K562 (cell line): Measurements from ENCODE around the gene PDLIM7. TPM values are rescaled to one million over a fixed set of nuclear protein-coding genes. Genes with fewer than 3 reads are reported as not detected.
A peak's percentile ranks its signal among the peaks of the same experiment; 100 is the strongest.

Source experiments
- ATF1 ChIP-seq, 2 experiments: fragments of 450-650 bp in 1 of 2; IDR thresholded peaks; 2 replicates each; pipeline ENCODE4 v1.6.1; 2016; ENCODE audit warnings: missing compliant biosample characterization in 1 of 2, missing genetic modification characterization in 1 of 2
- C11orf30 ChIP-seq: fragments of 450-650 bp; IDR thresholded peaks from 2 replicates; pipeline ENCODE4 v1.6.1; 2016; ENCODE audit warnings: low read depth, mild to moderate bottlenecking
- CHAMP1 ChIP-seq: fragments of 450-650 bp; IDR thresholded peaks from 2 replicates; pipeline ENCODE4 v1.6.1; 2016; ENCODE audit warnings: mild to moderate bottlenecking
- CREB3L1 ChIP-seq: fragments of 450-650 bp; IDR thresholded peaks from 2 replicates; pipeline ENCODE4 v1.6.1; 2014; ENCODE audit warnings: low read depth, mild to moderate bottlenecking, moderate library complexity, borderline replicate concordance
- HBP1 ChIP-seq: fragments of 450-650 bp; formaldehyde crosslinking; IDR thresholded peaks from 2 replicates; pipeline ENCODE4 v1.4.0; 2022; ENCODE audit warnings: missing genetic modification characterization
- HCFC1 ChIP-seq: IDR thresholded peaks from 2 replicates; pipeline ENCODE4 v1.6.1; 2012; ENCODE audit warnings: low read depth, low read length, improper control_type of control experiment
- JUND ChIP-seq, 2 experiments: IDR thresholded peaks; 2 replicates in 1 of 2; 3 replicates in 1 of 2; pipeline ENCODE4 v1.6.1; 2011; ENCODE audit warnings: borderline replicate concordance in 2 of 2, low read depth in 2 of 2, low read length in 2 of 2, improper control_type of control experiment in 1 of 2, missing biosample characterization in 1 of 2, missing genetic modification characterization in 1 of 2, missing genetic modification reagents in 1 of 2
- LCOR ChIP-seq: sonication (generic); formaldehyde crosslinking; IDR thresholded peaks from 2 replicates; pipeline ENCODE4 v1.8.0; 2022; ENCODE audit warnings: mild to moderate bottlenecking, missing genetic modification reagents
- NFIC ChIP-seq: fragments of 450-650 bp; IDR thresholded peaks from 2 replicates; pipeline ENCODE4 v1.6.1; 2017; ENCODE audit warnings: mild to moderate bottlenecking, inconsistent platforms
- NRF1 ChIP-seq, 2 experiments: fragments of 450-650 bp; IDR thresholded peaks in 1 of 2; conservative IDR thresholded peaks in 1 of 2; 2 replicates each; pipeline ENCODE4 v1.6.1; 2014; ENCODE audit warnings: mild to moderate bottlenecking in 2 of 2
- PRPF4 ChIP-seq: fragments of 200-400 bp; formaldehyde crosslinking; IDR thresholded peaks from one replicate; pipeline ENCODE4 v1.6.1; 2017; ENCODE audit warnings: low read length, low read depth, mild to moderate bottlenecking; ENCODE audit not compliant: insufficient read depth, poor library complexity, severe bottlenecking
- RAD21 ChIP-seq, 2 experiments: fragments of 250-450 bp in 1 of 2; fragments of 450-650 bp in 1 of 2; sonication (Bioruptor Pico) in 1 of 2; formaldehyde crosslinking in 1 of 2; IDR thresholded peaks in 1 of 2; conservative IDR thresholded peaks in 1 of 2; 2 replicates each; pipeline versions ENCODE4 v1.4.0 to v1.8.0; 2020 to 2022; ENCODE audit warnings: mild to moderate bottlenecking in 2 of 2, moderate library complexity in 1 of 2
- RBM17 ChIP-seq: fragments of 200-400 bp; formaldehyde crosslinking; IDR thresholded peaks from 2 replicates; pipeline ENCODE4 v1.6.1; 2017; ENCODE audit warnings: low read depth, mild to moderate bottlenecking, low read length, borderline replicate concordance
- SP1 ChIP-seq: sonication (generic); formaldehyde crosslinking; IDR thresholded peaks from 2 replicates; pipeline ENCODE4 v1.8.1; 2022; ENCODE audit warnings: mild to moderate bottlenecking, missing genetic modification reagents
- XRCC5 ChIP-seq: fragments of 200-400 bp; formaldehyde crosslinking; IDR thresholded peaks from 2 replicates; pipeline ENCODE4 v1.6.1; 2017; ENCODE audit warnings: low read depth, mild to moderate bottlenecking, low read length
- ZFX ChIP-seq: sonication (generic); formaldehyde crosslinking; IDR thresholded peaks from 2 replicates; pipeline ENCODE4 v1.8.0; 2022; ENCODE audit warnings: mild to moderate bottlenecking, missing genetic modification reagents, moderate library complexity
- ZNF263 ChIP-seq: sonication (generic); formaldehyde crosslinking; IDR thresholded peaks from 2 replicates; pipeline ENCODE4 v1.8.0; 2022; ENCODE audit warnings: mild to moderate bottlenecking, missing genetic modification reagents, borderline replicate concordance
- polyA plus RNA-seq, 8 experiments: library from polyadenylated mRNA; depleted of rRNA in 4 of 8; stranded (reverse) in 5 of 8; unstranded in 3 of 8; fragments of >200 nt; fragmentation: Nextera tagmentation in 2 of 8; fragmentation: Illumina TruSeq in 1 of 8; extraction: Ambion mirVana in 2 of 8; extraction: Trizol in 1 of 8; gene quantifications; 2 replicates each; pipeline versions ENCODE4 v1.2.1 to v1.2.3, GENCODE V29; 2011 to 2014; ENCODE audit warnings: inconsistent platforms in 1 of 8, missing spikeins in 1 of 8
- total RNA-seq, 7 experiments: library from RNA; depleted of rRNA in 6 of 7; stranded (reverse); fragments of >200 nt in 6 of 7; fragmentation: Illumina TruSeq in 2 of 7; extraction: Trizol in 2 of 7; gene quantifications; 2 replicates each; pipeline versions ENCODE4 v1.2.1 to v1.2.3, GENCODE V29; 2011 to 2021; ENCODE audit warnings: low replicate concordance in 1 of 7

Gene PDLIM7
- total and polyA plus RNA-seq, 9 of the 15 experiments (the other 6 are each of a cell fraction or from before 2014, with no cell fraction given), result 2.1 to 124 (median 32.6) TPM

GRCh38 chr5:177500685-177501522, 3.5 kb upstream of the PDLIM7 start (continued):
- TF ChIP-seq CHAMP1 (no peak), NFIC (peak; percentile 29), ATF1 (CRISPR knock-in tag; IDR thresholded peaks at IDR 0.05) (no peak), ATF1 (tag; IDR thresholded peaks at IDR 0.05) (peak; percentile 47; the same call in 1 of the 2 replicates), CREB3L1 (0 out of 2 replicates have a peak, but pooled peaks have one; percentile 25), ZFX (CRISPR knock-in tag) (peak; percentile 53; the same call in 1 of the 2 replicates), ZNF263 (CRISPR knock-in tag) (0 out of 2 replicates have a peak, but pooled peaks have one; percentile 49), PRPF4 (no peak), RBM17 (no peak), NRF1 (conservative IDR thresholded peaks at IDR 0.05 in 1 of 2, IDR thresholded peaks at IDR 0.05 in 1 of 2) (0 out of 4 replicates have a peak, but pooled peaks have one; percentile 7 to 11), HBP1 (no peak), XRCC5 (peak; percentile 61; the same call in 1 of the 2 replicates), SP1 (CRISPR knock-in tag) (0 out of 2 replicates have a peak, but pooled peaks have one; percentile 49), HCFC1 (0 out of 2 replicates have a peak, but pooled peaks have one; percentile 24), C11orf30 (no peak), RAD21 (CRISPR knock-in tag; conservative IDR thresholded peaks at IDR 0.05 in 1 of 2, IDR thresholded peaks at IDR 0.05 in 1 of 2) (peak; percentile 75 to 94), JUND (IDR thresholded peaks at IDR 0.05; ENCODE audit: borderline replicate concordance, low read depth, low read length) (peak; percentile 43), JUND (tag; IDR thresholded peaks at IDR 0.05; ENCODE audit: borderline replicate concordance, low read depth, low read length) (no peak), LCOR (CRISPR knock-in tag) (0 out of 2 replicates have a peak, but pooled peaks have one; percentile 19)
